HepG2 (cell line): Measurements from ENCODE around the gene NEURL1. TPM values are rescaled to one million over a fixed set of nuclear protein-coding genes. Genes with fewer than 3 reads are reported as not detected.

ENCODE experiments used
- ATAC-seq: fragments of 200-7000 bp; cut with Tn5 transposase; 3 replicates; pipeline ENCODE4 v1.9.1; 2020; ENCODE audit warnings: mild to moderate bottlenecking, moderate library complexity
- BruUV-seq: library from RNA; stranded (reverse); fragments of 400-500 nt; replicated peaks from 2 replicates; lab custom pipeline; 2021; lab: Mats Ljungman, UMichigan
- CTCF ChIA-PET: fragments of 300-600 bp; formaldehyde crosslinking; extraction: SDS; loops from one replicate; lab custom pipeline; 2021; ENCODE audit warnings: low total read pairs, inconsistent platforms, low intra/inter-chr PET ratio; lab: Yijun Ruan, JAX
- POLR2A ChIA-PET: fragments of 350-600 bp; sonication (Branson Sonifier 250); formaldehyde crosslinking; loops from one replicate; lab custom pipeline; 2020; ENCODE audit warnings: antibody characterized with exemption, inconsistent platforms; lab: Yijun Ruan, JAX
- DNase-seq: peaks from one replicate; pipeline ENCODE4 v3.0.0-alpha.2; 2015; ENCODE audit warnings: low spot score
- FAIRE-seq: peaks from 3 replicates; lab custom pipeline; 2011; peaks lifted over from hg19 to GRCh38; lab: Jason Lieb, UNC
- H2AFZ ChIP-seq: one replicate; pipeline ENCODE4 v1.6.1; 2011; ENCODE audit warnings: low read length, inconsistent platforms
- H3K27ac ChIP-seq: fragments of 300-600 bp; 3 replicates; pipeline ENCODE4 v1.8.0; 2011; ENCODE audit warnings: mixed run types, mild to moderate bottlenecking, mixed read lengths, low read length, inconsistent platforms; ENCODE audit not compliant: insufficient read depth; ENCODE audit errors: extremely low read length
- H3K27me3 ChIP-seq, 2 experiments: fragments of 200-600 bp in 1 of 2; 2 replicates in 1 of 2; 3 replicates in 1 of 2; pipeline versions ENCODE4 v1.6.0 to v1.8.0; 2011; ENCODE audit warnings: low read length in 2 of 2, mild to moderate bottlenecking in 2 of 2, moderate library complexity in 2 of 2, inconsistent platforms in 1 of 2; ENCODE audit not compliant: insufficient read depth in 2 of 2, control insufficient read depth in 1 of 2
- H3K36me3 ChIP-seq, 2 experiments: fragments of 200-600 bp in 1 of 2; replicated peaks in 1 of 2; 2 replicates in 1 of 2; 3 replicates in 1 of 2; pipeline versions ENCODE4 v1.5.1 to v1.8.0; 2011; ENCODE audit warnings: low read length in 2 of 2, inconsistent platforms in 1 of 2; ENCODE audit not compliant: insufficient read depth in 2 of 2, control insufficient read depth in 1 of 2
- H3K4me1 ChIP-seq: 2 replicates; pipeline ENCODE4 v1.5.1; 2012; ENCODE audit warnings: low read length, inconsistent platforms; ENCODE audit not compliant: insufficient read depth
- H3K4me2 ChIP-seq: 2 replicates; pipeline ENCODE4 v1.6.0; 2011; ENCODE audit warnings: low read depth, low read length, inconsistent platforms
- H3K4me3 ChIP-seq, 3 experiments: fragments of 200-600 bp in 1 of 3; sonication (generic), shearing (Covaris generic) in 1 of 3; replicated peaks in 1 of 3; 2 replicates each; pipeline ENCODE4 v1.5.1; 2011 to 2016; ENCODE audit warnings: low read length in 3 of 3, inconsistent platforms in 2 of 3, low read depth in 2 of 3, mild to moderate bottlenecking in 2 of 3, control low read depth in 1 of 3, mixed read lengths in 1 of 3; ENCODE audit not compliant: insufficient read depth in 1 of 3
- H3K79me2 ChIP-seq: one replicate; pipeline ENCODE4 v1.6.1; 2011; ENCODE audit warnings: low read length, inconsistent platforms; ENCODE audit not compliant: insufficient read depth
- H3K9ac ChIP-seq: 2 replicates; pipeline ENCODE4 v1.6.0; 2011; ENCODE audit warnings: mild to moderate bottlenecking, low read depth, low read length, inconsistent platforms; ENCODE audit not compliant: insufficient read depth
- H3K9me3 ChIP-seq: 2 replicates; pipeline ENCODE4 v1.5.1; 2012; ENCODE audit warnings: mild to moderate bottlenecking, low read length
- H4K20me1 ChIP-seq: 2 replicates; pipeline ENCODE4 v1.6.0; 2011; ENCODE audit warnings: inconsistent platforms, mild to moderate bottlenecking, low read length, moderate library complexity; ENCODE audit not compliant: insufficient read depth
- AGO2 ChIP-seq: fragments of 200-400 bp; formaldehyde crosslinking; optimal IDR thresholded peaks from 2 replicates; pipeline ENCODE3; 2017; ENCODE audit warnings: mild to moderate bottlenecking, low read depth, low read length, moderate library complexity
- BORCS8-MEF2B ChIP-seq: sonication (generic); formaldehyde crosslinking; IDR thresholded peaks from 2 replicates; pipeline ENCODE4 v1.8.0; 2022; ENCODE audit warnings: mild to moderate bottlenecking, missing genetic modification reagents
- CEBPB ChIP-seq: IDR thresholded peaks from 2 replicates; pipeline ENCODE4 v1.6.1; 2011; ENCODE audit warnings: low read depth, low read length, improper control_type of control experiment, borderline replicate concordance
- CEBPG ChIP-seq: IDR thresholded peaks from 2 replicates; pipeline ENCODE4 v1.6.1; 2016
- ETV6 ChIP-seq: sonication (generic); formaldehyde crosslinking; conservative IDR thresholded peaks from 2 replicates; pipeline ENCODE4 v1.4.0; 2020; ENCODE audit warnings: missing genetic modification reagents
- IKZF4 ChIP-seq: sonication (generic); formaldehyde crosslinking; IDR thresholded peaks from 2 replicates; pipeline ENCODE4 v1.5.1; 2020; ENCODE audit warnings: borderline replicate concordance, mild to moderate bottlenecking, low read depth, missing genetic modification reagents; ENCODE audit errors: not compliant biosample characterization
- LCORL ChIP-seq, 2 experiments: fragments of 450-650 bp in 1 of 2; sonication (generic) in 1 of 2; formaldehyde crosslinking in 1 of 2; IDR thresholded peaks; 2 replicates each; pipeline versions ENCODE4 v1.5.0 to v1.6.1; 2017 to 2020; ENCODE audit warnings: antibody characterized with exemption in 1 of 2, missing genetic modification reagents in 1 of 2
- MIXL1 ChIP-seq: IDR thresholded peaks from 2 replicates; pipeline ENCODE4 v1.6.1; 2016
- NR2F1 ChIP-seq, 2 experiments: fragments of 450-650 bp in 1 of 2; formaldehyde crosslinking in 1 of 2; IDR thresholded peaks; 2 replicates each; pipeline versions ENCODE4 v1.5.0 to v1.6.1; 2016 to 2020; ENCODE audit warnings: mild to moderate bottlenecking in 1 of 2, missing compliant biosample characterization in 1 of 2, missing genetic modification reagents in 1 of 2, moderate library complexity in 1 of 2
- POGK ChIP-seq: sonication (generic); formaldehyde crosslinking; conservative IDR thresholded peaks from 2 replicates; pipeline ENCODE4 v1.8.0; 2022; ENCODE audit warnings: mild to moderate bottlenecking, moderate library complexity, missing genetic modification reagents
- REL ChIP-seq: sonication (generic); formaldehyde crosslinking; conservative IDR thresholded peaks from 2 replicates; pipeline ENCODE4 v1.8.0; 2022; ENCODE audit warnings: mild to moderate bottlenecking, missing genetic modification reagents, moderate library complexity
- RFX3 ChIP-seq: IDR thresholded peaks from 2 replicates; pipeline ENCODE4 v1.6.1; 2016; ENCODE audit warnings: missing biosample characterization, missing genetic modification reagents
- RXRA ChIP-seq: sonication (generic); formaldehyde crosslinking; IDR thresholded peaks from 2 replicates; pipeline ENCODE4 v1.5.1; 2020; ENCODE audit warnings: missing genetic modification reagents
- SALL2 ChIP-seq: sonication (generic); formaldehyde crosslinking; IDR thresholded peaks from 2 replicates; pipeline ENCODE4 v1.8.1; 2023; ENCODE audit warnings: mild to moderate bottlenecking, missing genetic modification reagents, inconsistent platforms
- TERF1 ChIP-seq: sonication (generic); formaldehyde crosslinking; IDR thresholded peaks from 2 replicates; pipeline ENCODE4 v1.8.0; 2022; ENCODE audit warnings: mild to moderate bottlenecking, missing genetic modification reagents, moderate library complexity
- TMF1 ChIP-seq: sonication (generic); formaldehyde crosslinking; IDR thresholded peaks from 2 replicates; pipeline ENCODE4 v1.8.1; 2022; ENCODE audit warnings: low read depth, missing genetic modification reagents
- ZC3H13 ChIP-seq: sonication (generic); formaldehyde crosslinking; IDR thresholded peaks from 2 replicates; pipeline ENCODE4 v1.8.1; 2023; ENCODE audit warnings: mild to moderate bottlenecking, missing genetic modification reagents, moderate library complexity
- ZNF235 ChIP-seq: sonication (generic); formaldehyde crosslinking; IDR thresholded peaks from 2 replicates; pipeline ENCODE4 v1.8.1; 2023; ENCODE audit warnings: mild to moderate bottlenecking, missing genetic modification reagents, borderline replicate concordance
- ZNF24 ChIP-seq: fragments of 450-650 bp; IDR thresholded peaks from 2 replicates; pipeline ENCODE4 v1.6.1; 2017; ENCODE audit warnings: antibody characterized with exemption, mild to moderate bottlenecking
- ZNF33B ChIP-seq: sonication (generic); formaldehyde crosslinking; IDR thresholded peaks from 2 replicates; pipeline ENCODE4 v1.5.1; 2020; ENCODE audit warnings: mild to moderate bottlenecking, missing genetic modification reagents
- ZNF605 ChIP-seq: sonication (generic); formaldehyde crosslinking; IDR thresholded peaks from 2 replicates; pipeline ENCODE4 v1.8.0; 2022; ENCODE audit warnings: mild to moderate bottlenecking, missing genetic modification reagents
- WGBS: methylation state at CpG from one replicate; pipeline ENCODE4 v1.1.6; 2017; ENCODE audit warnings: low lambda C conversion rate; 5-methylcytosine and 5-hydroxymethylcytosine counted together
- in situ Hi-C: cut with HindIII; loops from 2 replicates; pipeline ENCODE4 v1.10.0; 2017; ENCODE audit warnings: low pct_unique_long_range_greater_than_20kb; ENCODE audit not compliant: extremely low pct_ligation_motif_present
- intact Hi-C: fragments of 100-400 bp; cut with micrococcal nuclease; formaldehyde crosslinking; loops from one replicate; pipeline ENCODE4 v1.10.0; 2022; ENCODE audit not compliant: unreplicated experiment
- polyA plus RNA-seq, 8 experiments: library from polyadenylated mRNA; depleted of rRNA in 3 of 8; stranded (reverse) in 7 of 8; unstranded in 1 of 8; fragments of >200 nt; fragmentation: Illumina TruSeq in 4 of 8; extraction: Trizol in 4 of 8; gene quantifications; 2 replicates each; pipeline versions ENCODE4 v1.2.1 to v1.2.3, GENCODE V29; 2011 to 2016; ENCODE audit warnings: low read depth in 4 of 8, missing spikeins in 1 of 8, mixed read lengths in 1 of 8; ENCODE audit not compliant: insufficient read depth in 1 of 8
- total RNA-seq, 5 experiments: library from RNA; depleted of rRNA; stranded (reverse); fragments of >200 nt; fragmentation: Illumina TruSeq; extraction: Trizol; gene quantifications; 2 replicates each; pipeline ENCODE4 v1.2.3, GENCODE V29; 2016; ENCODE audit warnings: low read depth in 1 of 5

NEURL1 gene
- total and polyA plus RNA-seq, 2 of the 13 experiments (the other 11 are each of a cell fraction or from before 2014, with no cell fraction given) = not detected

GRCh38 chr10:103475437-103475836, 18.1 kb upstream of the NEURL1 start (continued):
- no peak for TF ChIP-seq MIXL1 (CRISPR knock-in tag)

GRCh38 chr10:103476046-103476768, 17.3 kb upstream of the NEURL1 start:
- FAIRE-seq (no peak), DNase-seq (no peak), ATAC-seq (peak; percentile 79)
- intact Hi-C loops = no loop called here
- no TSS peak for BruUV-seq
- WGBS = 43% methylated on average over 7 of the region's 11 CpGs
- POLR2A ChIA-PET = no interaction called here
- H3K27me3 ChIP-seq = peaks cover 6 to 31% of the 10 kb centered on the region in 2 experiments
- no peaks in the 10 kb centered on the region for H3K9me3 ChIP-seq
- no peaks in the 10 kb centered on the region for H4K20me1 ChIP-seq
- CTCF ChIA-PET = no interaction called here
- in situ Hi-C loops = no loop called here
- H2AFZ ChIP-seq = no peak overlapping the region
- H3K4me1 ChIP-seq = peaks cover 22% of the 10 kb centered on the region
- H3K9ac ChIP-seq = no peak overlapping the region
- H3K79me2 ChIP-seq = no peaks in the 10 kb centered on the region
- H3K4me2 ChIP-seq = no peak overlapping the region
- H3K4me3 ChIP-seq = no peak overlapping the region
- no peaks in the 10 kb centered on the region for H3K36me3 ChIP-seq
- H3K27ac ChIP-seq = no peak overlapping the region
- 0 out of 2 replicates have a peak, but pooled peaks have one; percentile 40 for TF ChIP-seq RXRA
- no peak for TF ChIP-seq ZNF24
- TF ChIP-seq TMF1 (CRISPR knock-in tag) = no peak
- TF ChIP-seq SALL2 (CRISPR knock-in tag) = no peak
- TF ChIP-seq REL (CRISPR knock-in tag) = no peak
- TF ChIP-seq LCORL (IDR thresholded peaks at IDR 0.05) = no peak
- TF ChIP-seq LCORL (CRISPR knock-in tag; IDR thresholded peaks at IDR 0.05) = no peak
- TF ChIP-seq ETV6 (CRISPR knock-in tag) = no peak
- no peak for TF ChIP-seq ZC3H13
- peak in 1 of 2 experiments; percentile 27; a peak in 1 of 4 replicates for TF ChIP-seq NR2F1 (CRISPR knock-in tag; IDR thresholded peaks at IDR 0.05)
- TF ChIP-seq CEBPG (CRISPR knock-in tag) = no peak
- TF ChIP-seq AGO2 = no peak
- TF ChIP-seq RFX3 (CRISPR knock-in tag) = no peak
- TF ChIP-seq POGK = no peak
- TF ChIP-seq TERF1 (CRISPR knock-in tag) = no peak
- no peak for TF ChIP-seq IKZF4 (CRISPR knock-in tag)
- TF ChIP-seq ZNF605 (CRISPR knock-in tag) = no peak
- no peak for TF ChIP-seq BORCS8-MEF2B
- TF ChIP-seq CEBPB = no peak
- TF ChIP-seq ZNF33B (CRISPR knock-in tag) = no peak
- 0 out of 2 replicates have a peak, but pooled peaks have one; percentile 33 for TF ChIP-seq ZNF235 (CRISPR knock-in tag)
